ENCODE measurements around the gene BTBD16. TPM values are rescaled to one million over a fixed set of nuclear protein-coding genes. Genes with fewer than 3 reads are reported as not detected.

BTBD16 gene
- total and polyA plus RNA-seq, 10 of the 15 experiments (the other 5 are each of a cell fraction or from before 2014, with no cell fraction given), result 0.11 TPM; not detected in 9

DNA sequence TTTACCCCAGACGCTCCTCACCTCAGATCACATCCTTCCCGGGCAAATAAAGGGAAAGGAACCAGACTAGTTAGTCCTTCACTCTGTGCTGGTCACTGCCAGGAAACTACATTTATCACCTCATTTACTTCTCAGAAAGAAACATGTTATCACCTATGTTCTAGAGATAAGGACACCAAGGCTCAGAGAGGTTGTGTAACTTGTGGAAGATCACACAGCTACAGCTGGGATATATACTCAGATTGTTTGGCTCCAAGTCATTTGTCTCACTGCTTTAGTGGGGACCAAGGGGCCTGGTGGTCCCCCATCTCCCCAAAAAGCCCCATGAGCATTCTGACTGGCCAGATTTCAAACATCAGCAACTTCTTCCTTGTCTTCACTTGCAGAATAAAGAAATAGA lies 17.5 kb upstream of the BTBD16 start:
- no TSS peak for BruUV-seq (replicated peaks)
- ATAC-seq (no peak), FAIRE-seq (no peak), DNase-seq (ENCODE audit: low read depth, low spot score) (no peak)
- Histone ChIP-seq H3K4me1 (ENCODE audit: control insufficient read depth, insufficient read depth, low read length) (no peaks in the 10 kb centered on the region), H3K27ac (ENCODE audit: control insufficient read depth, insufficient read depth) (no peak overlapping the region), H3K9ac (ENCODE audit: control insufficient read depth, insufficient read depth, low read length) (no peak overlapping the region), H3K4me2 (ENCODE audit: control insufficient read depth, insufficient read depth) (no peak overlapping the region), H3K27me3 (replicated peaks in 1 of 2; ENCODE audit: control insufficient read depth in 2 of 2, insufficient read depth in 2 of 2, low read length in 1 of 2) (no peaks in the 10 kb centered on the region; a peak in 1 of 4 replicates), H3K36me3 (ENCODE audit: control insufficient read depth in 2 of 2, insufficient read depth in 2 of 2, low read length in 1 of 2) (no peaks in the 10 kb centered on the region), H4K20me1 (ENCODE audit: control insufficient read depth, insufficient read depth) (no peaks in the 10 kb centered on the region), H3K79me2 (ENCODE audit: control insufficient read depth, insufficient read depth, low read length) (no peaks in the 10 kb centered on the region), H3K9me3 (replicated peaks; ENCODE audit: control insufficient read depth, insufficient read depth, low read length) (no peaks in the 10 kb centered on the region), H3K4me3 (no peak overlapping the region), H2AFZ (ENCODE audit: control insufficient read depth, low read depth, low read length) (no peak overlapping the region)
- in situ Hi-C loops (cut with MboI), result no loop called here
- ChIA-PET POLR2A (no interaction called here), SMC1A (ENCODE audit: uncharacterized antibody, unreplicated experiment) (no interaction called here), RAD21 (ENCODE audit: unreplicated experiment) (no interaction called here), CTCF (no interaction called here)
- intact Hi-C loops (cut with micrococcal nuclease; ENCODE audit: unreplicated experiment), result no loop called here
- TF ChIP-seq, protein P1, sequence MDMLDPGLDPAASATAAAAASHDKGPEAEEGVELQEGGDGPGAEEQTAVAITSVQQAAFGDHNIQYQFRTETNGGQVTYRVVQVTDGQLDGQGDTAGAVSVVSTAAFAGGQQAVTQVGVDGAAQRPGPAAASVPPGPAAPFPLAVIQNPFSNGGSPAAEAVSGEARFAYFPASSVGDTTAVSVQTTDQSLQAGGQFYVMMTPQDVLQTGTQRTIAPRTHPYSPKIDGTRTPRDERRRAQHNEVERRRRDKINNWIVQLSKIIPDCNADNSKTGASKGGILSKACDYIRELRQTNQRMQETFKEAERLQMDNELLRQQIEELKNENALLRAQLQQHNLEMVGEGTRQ (IDR thresholded peaks at IDR 0.05; ENCODE audit: borderline replicate concordance, low read depth, low read length), result no peak
- TF ChIP-seq HDAC6 (IDR thresholded peaks at IDR 0.05; ENCODE audit: unreplicated experiment) (no peak), ZBTB40 (IDR thresholded peaks at IDR 0.05; ENCODE audit: borderline replicate concordance) (no peak), SIX5 (IDR thresholded peaks at IDR 0.05; ENCODE audit: low read depth, low read length, severe bottlenecking) (no peak), IRF5 (IDR thresholded peaks at IDR 0.05; ENCODE audit: borderline replicate concordance) (no peak), ESRRA (IDR thresholded peaks at IDR 0.05; ENCODE audit: low read length) (no peak), FOXM1 (IDR thresholded peaks at IDR 0.05; ENCODE audit: low read depth, low read length) (no peak), MTA2 (IDR thresholded peaks at IDR 0.05; ENCODE audit: low read depth) (no peak), STAT3 (IDR thresholded peaks at IDR 0.05; ENCODE audit: low read depth, low read length) (no peak)
- WGBS (ENCODE audit: insufficient coverage, insufficient replicate concordance, low lambda C conversion rate, missing lambda C conversion rate), result 0% methylated on average over 2 of the region's 2 CpGs
